K562 (cell line): ENCODE results near the gene CCDC34. TPM values are rescaled to one million over a fixed set of nuclear protein-coding genes. Genes with fewer than 3 reads are reported as not detected.

Experiments used
- BCOR ChIP-seq: fragments of 450-650 bp; IDR thresholded peaks from 2 replicates; pipeline ENCODE4 v1.6.1; 2016
- CBFA2T2 ChIP-seq: fragments of 450-650 bp; conservative IDR thresholded peaks from 2 replicates; pipeline ENCODE4 v1.6.1; 2017; ENCODE audit warnings: mild to moderate bottlenecking
- CCNT2 ChIP-seq: IDR thresholded peaks from 2 replicates; pipeline ENCODE4 v1.6.1; 2011; ENCODE audit warnings: borderline replicate concordance, low read depth, mild to moderate bottlenecking, moderate library complexity, mixed read lengths, low read length; ENCODE audit not compliant: insufficient read length; ENCODE audit errors: extremely low read depth
- FOS ChIP-seq: IDR thresholded peaks from 3 replicates; pipeline ENCODE4 v1.6.1; 2011; ENCODE audit not compliant: insufficient read length; ENCODE audit errors: extremely low read depth
- FUS ChIP-seq: fragments of 200-400 bp; formaldehyde crosslinking; optimal IDR thresholded peaks from 2 replicates; pipeline ENCODE3; 2017; ENCODE audit warnings: low read depth, low read length
- GATAD2A ChIP-seq: fragments of 450-650 bp; IDR thresholded peaks from 2 replicates; pipeline ENCODE4 v1.6.1; 2017
- HCFC1 ChIP-seq: IDR thresholded peaks from 2 replicates; pipeline ENCODE4 v1.6.1; 2012; ENCODE audit warnings: low read depth, low read length, improper control_type of control experiment
- HNRNPLL ChIP-seq: fragments of 200-400 bp; formaldehyde crosslinking; IDR thresholded peaks from 2 replicates; pipeline ENCODE4 v1.6.1; 2017; ENCODE audit warnings: low read length, low read depth, mild to moderate bottlenecking; ENCODE audit not compliant: poor library complexity, severe bottlenecking
- KLF13 ChIP-seq: fragments of 450-650 bp; IDR thresholded peaks from 2 replicates; pipeline ENCODE4 v1.6.1; 2016; ENCODE audit warnings: missing genetic modification characterization, low read depth, mild to moderate bottlenecking, missing compliant biosample characterization, moderate library complexity, borderline replicate concordance
- NEUROD1 ChIP-seq: fragments of 150-350 bp; IDR thresholded peaks from 2 replicates; pipeline ENCODE4 v1.6.1; 2014; ENCODE audit warnings: borderline replicate concordance, low read length, low read depth; ENCODE audit not compliant: partially characterized antibody
- POLR2AphosphoS2 ChIP-seq: IDR thresholded peaks from 2 replicates; pipeline ENCODE4 v1.6.1; 2012; ENCODE audit warnings: low read length, improper control_type of control experiment
- SETDB1 ChIP-seq: IDR thresholded peaks from one replicate; pipeline ENCODE4 v1.6.1; 2012; ENCODE audit warnings: low read length, control low read depth, inconsistent platforms
- SIX5 ChIP-seq, 2 experiments: IDR thresholded peaks; 2 replicates each; pipeline ENCODE4 v1.6.1; 2011; ENCODE audit warnings: low read length in 2 of 2, borderline replicate concordance in 1 of 2, low read depth in 1 of 2, mild to moderate bottlenecking in 1 of 2, moderate library complexity in 1 of 2; ENCODE audit not compliant: insufficient read depth in 1 of 2
- SUPT5H ChIP-seq: fragments of 450-650 bp; IDR thresholded peaks from 2 replicates; pipeline ENCODE4 v1.6.1; 2016
- ZBTB1 ChIP-seq: sonication (generic); formaldehyde crosslinking; IDR thresholded peaks from 2 replicates; pipeline ENCODE4 v1.8.1; 2023; ENCODE audit warnings: missing genetic modification reagents, low read depth, mild to moderate bottlenecking, borderline replicate concordance
- ZKSCAN3 ChIP-seq: fragments of 250-450 bp; sonication (Bioruptor Pico); IDR thresholded peaks from 2 replicates; pipeline ENCODE4 v1.4.0; 2020
- ZKSCAN8 ChIP-seq: fragments of 200-800 bp; sonication (Bioruptor generic); IDR thresholded peaks from 2 replicates; pipeline ENCODE4 v1.6.1; 2016; ENCODE audit warnings: missing genetic modification characterization, missing compliant biosample characterization
- ZNF134 ChIP-seq: fragments of 250-450 bp; sonication (Bioruptor Pico); conservative IDR thresholded peaks from 2 replicates; pipeline ENCODE4 v1.4.0; 2020
- ZNF217 ChIP-seq: sonication (generic); formaldehyde crosslinking; IDR thresholded peaks from 2 replicates; pipeline ENCODE4 v1.8.0; 2022; ENCODE audit warnings: mild to moderate bottlenecking, missing genetic modification reagents
- polyA plus RNA-seq, 8 experiments: library from polyadenylated mRNA; depleted of rRNA in 4 of 8; stranded (reverse) in 5 of 8; unstranded in 3 of 8; fragments of >200 nt; fragmentation: Nextera tagmentation in 2 of 8; fragmentation: Illumina TruSeq in 1 of 8; extraction: Ambion mirVana in 2 of 8; extraction: Trizol in 1 of 8; gene quantifications; 2 replicates each; pipeline versions ENCODE4 v1.2.1 to v1.2.3, GENCODE V29; 2011 to 2014; ENCODE audit warnings: inconsistent platforms in 1 of 8, missing spikeins in 1 of 8
- total RNA-seq, 7 experiments: library from RNA; depleted of rRNA in 6 of 7; stranded (reverse); fragments of >200 nt in 6 of 7; fragmentation: Illumina TruSeq in 2 of 7; extraction: Trizol in 2 of 7; gene quantifications; 2 replicates each; pipeline versions ENCODE4 v1.2.1 to v1.2.3, GENCODE V29; 2011 to 2021; ENCODE audit warnings: low replicate concordance in 1 of 7
- TF ChIP-seq, protein P1 (sequence below): fragments of 250-450 bp; sonication (Bioruptor Pico); IDR thresholded peaks from 2 replicates; pipeline ENCODE4 v1.4.0; 2020; ENCODE audit warnings: borderline replicate concordance
- TF ChIP-seq, protein P2 (sequence below): sonication (generic); formaldehyde crosslinking; IDR thresholded peaks from 2 replicates; pipeline ENCODE4 v1.8.0; 2022; ENCODE audit warnings: mild to moderate bottlenecking, missing genetic modification reagents
- TF ChIP-seq, protein P3 (sequence below): sonication (generic); formaldehyde crosslinking; IDR thresholded peaks from 2 replicates; pipeline ENCODE4 v1.8.0; 2022; ENCODE audit warnings: missing genetic modification reagents, mild to moderate bottlenecking, moderate library complexity, borderline replicate concordance

Gene CCDC34
- total and polyA plus RNA-seq, 9 of the 15 experiments (the other 6 are each of a cell fraction or from before 2014, with no cell fraction given) = 6.2 to 42.0 (median 15.7) TPM

DNA sequence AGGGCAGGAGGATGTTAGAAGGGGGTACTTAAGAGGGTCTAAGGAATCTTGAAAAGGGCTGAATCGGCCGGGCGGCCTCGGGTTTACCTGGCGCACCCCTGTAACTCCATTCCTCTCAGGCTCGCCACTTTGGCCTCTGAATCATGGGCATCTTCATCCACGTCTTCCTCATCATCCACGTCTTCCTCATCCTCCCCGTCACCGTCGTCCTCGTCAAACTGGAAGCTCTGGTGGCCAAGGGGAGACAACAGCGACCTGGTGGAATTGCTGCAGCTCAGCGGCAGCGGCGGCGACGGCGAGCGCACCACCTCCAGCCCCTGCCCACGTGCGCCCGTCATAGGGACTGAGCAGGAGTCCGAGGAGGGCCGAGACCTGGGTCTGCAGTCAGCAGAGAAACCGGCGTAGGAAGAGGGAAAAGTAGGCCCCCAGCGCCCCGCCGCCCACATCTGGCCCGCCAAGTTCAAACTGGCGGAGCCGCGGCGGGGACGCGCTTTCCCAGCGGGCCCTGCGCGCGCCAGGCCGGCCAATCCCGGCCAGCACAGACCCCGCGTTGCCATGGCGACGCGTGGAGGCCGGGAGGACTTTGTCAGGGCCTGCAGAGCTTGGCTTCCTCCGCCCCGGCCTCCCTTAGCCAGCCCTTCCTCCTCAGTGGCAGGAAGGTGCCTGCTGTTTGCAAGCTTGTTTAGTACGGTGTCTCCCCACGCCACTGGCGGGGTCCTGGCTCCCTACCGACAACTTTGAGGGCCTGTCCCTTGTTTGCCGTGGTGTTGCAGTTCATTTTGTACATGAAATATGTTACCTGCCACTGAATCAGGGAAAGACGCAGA lies at the start of gene CCDC34 (continued):
- TF ChIP-seq CCNT2 = peak; percentile 78
- TF ChIP-seq HCFC1 = peak; percentile 56
- TF ChIP-seq CBFA2T2 = no peak
- peak; percentile 65 for TF ChIP-seq HNRNPLL
- no peak for TF ChIP-seq GATAD2A
- TF ChIP-seq BCOR = 0 out of 2 replicates have a peak, but pooled peaks have one; percentile 35
- TF ChIP-seq SUPT5H = peak; percentile 67
- peak; percentile 3; the same call in 1 of the 2 replicates for TF ChIP-seq KLF13
- no peak for TF ChIP-seq FOS
- TF ChIP-seq, protein P1, sequence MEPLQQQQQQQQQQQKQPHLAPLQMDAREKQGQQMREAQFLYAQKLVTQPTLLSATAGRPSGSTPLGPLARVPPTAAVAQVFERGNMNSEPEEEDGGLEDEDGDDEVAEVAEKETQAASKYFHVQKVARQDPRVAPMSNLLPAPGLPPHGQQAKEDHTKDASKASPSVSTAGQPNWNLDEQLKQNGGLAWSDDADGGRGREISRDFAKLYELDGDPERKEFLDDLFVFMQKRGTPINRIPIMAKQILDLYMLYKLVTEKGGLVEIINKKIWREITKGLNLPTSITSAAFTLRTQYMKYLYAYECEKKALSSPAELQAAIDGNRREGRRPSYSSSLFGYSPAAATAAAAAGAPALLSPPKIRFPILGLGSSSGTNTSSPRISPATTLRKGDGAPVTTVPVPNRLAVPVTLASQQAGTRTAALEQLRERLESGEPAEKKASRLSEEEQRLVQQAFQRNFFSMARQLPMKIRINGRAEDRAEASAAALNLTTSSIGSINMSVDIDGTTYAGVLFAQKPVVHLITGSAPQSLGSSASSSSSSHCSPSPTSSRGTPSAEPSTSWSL (CRISPR knock-in tag) = no peak
- no peak for TF ChIP-seq SETDB1
- TF ChIP-seq FUS = no peak
- TF ChIP-seq, protein P2, sequence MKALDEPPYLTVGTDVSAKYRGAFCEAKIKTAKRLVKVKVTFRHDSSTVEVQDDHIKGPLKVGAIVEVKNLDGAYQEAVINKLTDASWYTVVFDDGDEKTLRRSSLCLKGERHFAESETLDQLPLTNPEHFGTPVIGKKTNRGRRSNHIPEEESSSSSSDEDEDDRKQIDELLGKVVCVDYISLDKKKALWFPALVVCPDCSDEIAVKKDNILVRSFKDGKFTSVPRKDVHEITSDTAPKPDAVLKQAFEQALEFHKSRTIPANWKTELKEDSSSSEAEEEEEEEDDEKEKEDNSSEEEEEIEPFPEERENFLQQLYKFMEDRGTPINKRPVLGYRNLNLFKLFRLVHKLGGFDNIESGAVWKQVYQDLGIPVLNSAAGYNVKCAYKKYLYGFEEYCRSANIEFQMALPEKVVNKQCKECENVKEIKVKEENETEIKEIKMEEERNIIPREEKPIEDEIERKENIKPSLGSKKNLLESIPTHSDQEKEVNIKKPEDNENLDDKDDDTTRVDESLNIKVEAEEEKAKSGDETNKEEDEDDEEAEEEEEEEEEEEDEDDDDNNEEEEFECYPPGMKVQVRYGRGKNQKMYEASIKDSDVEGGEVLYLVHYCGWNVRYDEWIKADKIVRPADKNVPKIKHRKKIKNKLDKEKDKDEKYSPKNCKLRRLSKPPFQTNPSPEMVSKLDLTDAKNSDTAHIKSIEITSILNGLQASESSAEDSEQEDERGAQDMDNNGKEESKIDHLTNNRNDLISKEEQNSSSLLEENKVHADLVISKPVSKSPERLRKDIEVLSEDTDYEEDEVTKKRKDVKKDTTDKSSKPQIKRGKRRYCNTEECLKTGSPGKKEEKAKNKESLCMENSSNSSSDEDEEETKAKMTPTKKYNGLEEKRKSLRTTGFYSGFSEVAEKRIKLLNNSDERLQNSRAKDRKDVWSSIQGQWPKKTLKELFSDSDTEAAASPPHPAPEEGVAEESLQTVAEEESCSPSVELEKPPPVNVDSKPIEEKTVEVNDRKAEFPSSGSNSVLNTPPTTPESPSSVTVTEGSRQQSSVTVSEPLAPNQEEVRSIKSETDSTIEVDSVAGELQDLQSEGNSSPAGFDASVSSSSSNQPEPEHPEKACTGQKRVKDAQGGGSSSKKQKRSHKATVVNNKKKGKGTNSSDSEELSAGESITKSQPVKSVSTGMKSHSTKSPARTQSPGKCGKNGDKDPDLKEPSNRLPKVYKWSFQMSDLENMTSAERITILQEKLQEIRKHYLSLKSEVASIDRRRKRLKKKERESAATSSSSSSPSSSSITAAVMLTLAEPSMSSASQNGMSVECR (CRISPR knock-in tag) = peak; percentile 90
- TF ChIP-seq ZKSCAN8 (CRISPR knock-in tag) = 0 out of 2 replicates have a peak, but pooled peaks have one; percentile 42
- TF ChIP-seq ZBTB1 (CRISPR knock-in tag) = no peak
- TF ChIP-seq ZNF134 (CRISPR knock-in tag) = no peak
- TF ChIP-seq, protein P3, sequence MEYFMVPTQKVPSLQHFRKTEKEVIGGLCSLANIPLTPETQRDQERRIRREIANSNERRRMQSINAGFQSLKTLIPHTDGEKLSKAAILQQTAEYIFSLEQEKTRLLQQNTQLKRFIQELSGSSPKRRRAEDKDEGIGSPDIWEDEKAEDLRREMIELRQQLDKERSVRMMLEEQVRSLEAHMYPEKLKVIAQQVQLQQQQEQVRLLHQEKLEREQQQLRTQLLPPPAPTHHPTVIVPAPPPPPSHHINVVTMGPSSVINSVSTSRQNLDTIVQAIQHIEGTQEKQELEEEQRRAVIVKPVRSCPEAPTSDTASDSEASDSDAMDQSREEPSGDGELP (CRISPR knock-in tag) = peak; percentile 86
- TF ChIP-seq ZKSCAN3 = no peak
- no peak for TF ChIP-seq ZNF217 (CRISPR knock-in tag)
- no peak for TF ChIP-seq POLR2AphosphoS2
- TF ChIP-seq NEUROD1 = no peak
- no peak for TF ChIP-seq SIX5 (IDR thresholded peaks at IDR 0.05; ENCODE audit: borderline replicate concordance in 1 of 2, insufficient read depth in 1 of 2, low read depth in 1 of 2, low read length in 2 of 2)
